IPS-15b (cell line): ENCODE measurements around the gene BASP1.

Experiments
- H3K27me3 ChIP-seq: one replicate; pipeline ENCODE4 v1.6.1; 2013; ENCODE audit warnings: low read length; ENCODE audit not compliant: control insufficient read depth, insufficient read depth
- H3K36me3 ChIP-seq: one replicate; pipeline ENCODE4 v1.6.1; 2013; ENCODE audit warnings: low read length; ENCODE audit not compliant: control insufficient read depth, insufficient read depth
- H3K4me1 ChIP-seq: one replicate; pipeline ENCODE4 v1.6.1; 2013; ENCODE audit warnings: mild to moderate bottlenecking, low read length; ENCODE audit not compliant: control insufficient read depth, insufficient read depth
- H3K4me3 ChIP-seq: one replicate; pipeline ENCODE4 v1.5.1; 2013; ENCODE audit warnings: low read depth, low read length
- H3K9ac ChIP-seq: one replicate; pipeline ENCODE4 v1.6.1; 2013; ENCODE audit warnings: low read depth, mild to moderate bottlenecking, low read length
- H3K9me3 ChIP-seq: one replicate; pipeline ENCODE4 v1.6.1; 2013; ENCODE audit warnings: mild to moderate bottlenecking, low read length; ENCODE audit not compliant: control insufficient read depth, insufficient read depth

The BASP1 gene

GRCh38 chr5:17283121-17283415 lies 65.6 kb downstream of the BASP1 start:
- Histone ChIP-seq H3K4me1 (peaks cover 7% of the 10 kb centered on the region), H3K27me3 (no peaks in the 10 kb centered on the region), H3K36me3 (no peaks in the 10 kb centered on the region), H3K9ac (no peak overlapping the region), H3K4me3 (no peak overlapping the region), H3K9me3 (no peaks in the 10 kb centered on the region)

GRCh38 chr5:17287501-17288155 lies 70.2 kb downstream of the BASP1 start:
- Histone ChIP-seq H3K4me1 (peaks cover 1% of the 10 kb centered on the region), H3K27me3 (no peaks in the 10 kb centered on the region), H3K36me3 (no peaks in the 10 kb centered on the region), H3K9ac (no peak overlapping the region), H3K4me3 (no peak overlapping the region), H3K9me3 (no peaks in the 10 kb centered on the region)

- no peaks in the 10 kb centered on the region for H3K9me3 ChIP-seq
- no peaks in the 10 kb centered on the region for H3K36me3 ChIP-seq
- no peak overlapping the region for H3K4me3 ChIP-seq
- no peaks in the 10 kb centered on the region for H3K4me1 ChIP-seq
- no peaks in the 10 kb centered on the region for H3K27me3 ChIP-seq
- H3K9ac ChIP-seq: no peak overlapping the region
Measured at GRCh38 chr5:17288570-17288969, 71.1 kb downstream of the BASP1 start.

GRCh38 chr5:17289681-17290539 lies 72.5 kb downstream of the BASP1 start:
- no peaks in the 10 kb centered on the region for H3K9me3 ChIP-seq
- no peak overlapping the region for H3K4me3 ChIP-seq
- no peak overlapping the region for H3K9ac ChIP-seq
- H3K27me3 ChIP-seq: no peaks in the 10 kb centered on the region
- no peaks in the 10 kb centered on the region for H3K4me1 ChIP-seq
- H3K36me3 ChIP-seq: no peaks in the 10 kb centered on the region

DNA sequence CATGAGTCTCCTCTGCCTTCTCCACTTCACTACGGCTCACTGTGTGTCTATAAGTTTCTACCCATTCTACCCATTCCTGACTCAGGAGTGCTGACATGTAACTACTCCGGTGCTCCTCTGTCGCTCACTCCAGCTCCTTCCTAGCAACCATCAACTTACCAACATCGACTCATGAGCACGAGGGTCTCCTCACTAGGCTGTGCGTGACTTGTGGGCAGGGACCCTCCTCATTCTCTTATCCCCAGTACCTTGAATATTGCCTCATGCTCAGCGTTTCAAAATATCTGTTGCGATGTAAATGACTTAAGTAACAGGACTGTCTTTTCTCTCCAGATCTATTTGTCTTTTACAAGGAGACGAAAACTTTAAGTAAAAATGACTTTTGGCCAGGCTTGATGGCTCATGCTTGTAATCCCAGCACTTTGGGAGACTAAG lies 73.1 kb downstream of the BASP1 start:
- Histone ChIP-seq H3K4me1 (no peaks in the 10 kb centered on the region), H3K9me3 (no peaks in the 10 kb centered on the region), H3K4me3 (no peak overlapping the region), H3K9ac (no peak overlapping the region), H3K36me3 (no peaks in the 10 kb centered on the region), H3K27me3 (no peaks in the 10 kb centered on the region)

GRCh38 chr5:17292434-17293015 lies 75.1 kb downstream of the BASP1 start:
- no peaks in the 10 kb centered on the region for H3K9me3 ChIP-seq
- no peaks in the 10 kb centered on the region for H3K27me3 ChIP-seq
- no peak overlapping the region for H3K9ac ChIP-seq
- no peaks in the 10 kb centered on the region for H3K36me3 ChIP-seq
- H3K4me1 ChIP-seq: no peaks in the 10 kb centered on the region
- no peak overlapping the region for H3K4me3 ChIP-seq

DNA sequence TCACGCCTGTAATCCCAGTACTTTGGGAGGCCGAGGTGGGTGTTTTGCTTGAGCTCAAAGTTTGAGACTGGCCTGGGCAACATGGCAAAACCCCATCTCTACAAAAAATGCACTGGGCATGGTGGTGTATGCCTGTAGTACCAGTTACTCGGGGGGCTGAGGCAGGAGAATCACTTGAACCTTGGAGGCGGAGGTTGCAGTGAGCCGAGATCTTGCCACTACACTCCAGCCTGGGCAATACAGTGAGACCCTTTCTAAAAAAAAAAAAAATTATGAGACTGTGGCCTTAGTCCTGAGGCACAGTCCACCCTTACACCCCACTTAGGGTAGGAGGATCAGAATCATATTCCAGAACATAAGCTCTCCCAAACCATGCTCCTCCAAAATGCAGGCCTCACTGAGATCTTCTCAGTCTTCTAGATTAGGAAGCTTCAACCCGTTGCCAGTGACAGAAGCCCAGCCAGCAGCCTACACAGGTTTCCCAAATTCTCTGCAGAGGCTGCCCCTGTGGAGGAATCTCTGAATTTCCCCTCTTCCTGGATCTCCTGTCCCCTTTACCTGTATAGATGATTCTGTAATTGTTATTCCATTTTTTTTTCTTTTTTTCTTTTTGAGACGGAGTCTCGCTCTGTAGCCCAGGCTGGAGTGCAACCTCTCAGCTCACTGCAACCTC lies 77.3 kb downstream of the BASP1 start:
- no peak overlapping the region for H3K4me3 ChIP-seq
- no peaks in the 10 kb centered on the region for H3K27me3 ChIP-seq
- no peaks in the 10 kb centered on the region for H3K4me1 ChIP-seq
- no peaks in the 10 kb centered on the region for H3K9me3 ChIP-seq
- H3K9ac ChIP-seq: no peak overlapping the region
- no peaks in the 10 kb centered on the region for H3K36me3 ChIP-seq

DNA sequence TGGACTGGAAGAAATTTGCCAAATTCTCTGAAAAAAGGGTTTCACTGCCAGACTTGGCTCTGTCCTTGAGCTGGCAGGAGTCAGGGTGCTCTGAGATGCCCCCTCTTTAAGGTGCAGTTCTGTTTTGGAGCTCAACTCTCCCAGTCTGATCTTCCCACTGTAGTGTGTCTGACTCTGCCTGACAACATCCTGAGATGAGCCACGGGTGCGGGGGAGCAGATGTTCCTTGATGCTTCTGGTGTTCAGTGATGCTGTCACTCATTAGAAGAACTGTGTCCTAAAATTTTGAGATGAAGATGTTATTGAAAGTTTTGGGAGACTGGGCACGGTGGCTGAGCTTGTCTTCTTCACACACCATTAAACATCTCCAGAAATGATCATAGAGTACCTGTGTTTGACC lies 78.2 kb downstream of the BASP1 start:
- Histone ChIP-seq H3K4me3 (no peak overlapping the region), H3K36me3 (no peaks in the 10 kb centered on the region), H3K4me1 (no peaks in the 10 kb centered on the region), H3K27me3 (no peaks in the 10 kb centered on the region), H3K9me3 (no peaks in the 10 kb centered on the region), H3K9ac (no peak overlapping the region)

DNA sequence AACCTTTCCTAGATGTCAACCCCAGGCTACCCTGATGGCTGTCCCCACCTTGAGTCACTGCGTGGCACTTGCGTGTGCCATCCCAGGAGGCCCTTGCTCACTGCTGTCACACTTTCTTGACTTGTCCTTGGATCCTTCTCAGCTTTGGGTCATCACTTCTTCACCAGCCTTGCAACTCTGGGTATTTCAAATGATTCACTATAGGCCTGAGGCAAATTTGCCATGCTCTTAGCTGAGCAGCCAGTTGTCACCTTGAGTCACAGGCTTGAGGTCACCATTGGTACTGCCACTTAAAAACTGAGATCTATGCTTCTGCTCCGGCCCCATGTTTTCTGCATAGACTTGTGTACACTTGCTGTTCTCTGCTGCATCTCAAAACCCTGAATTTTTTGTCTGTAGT lies 84.7 kb downstream of the BASP1 start:
- Histone ChIP-seq H3K9ac (no peak overlapping the region), H3K4me3 (no peak overlapping the region)

DNA sequence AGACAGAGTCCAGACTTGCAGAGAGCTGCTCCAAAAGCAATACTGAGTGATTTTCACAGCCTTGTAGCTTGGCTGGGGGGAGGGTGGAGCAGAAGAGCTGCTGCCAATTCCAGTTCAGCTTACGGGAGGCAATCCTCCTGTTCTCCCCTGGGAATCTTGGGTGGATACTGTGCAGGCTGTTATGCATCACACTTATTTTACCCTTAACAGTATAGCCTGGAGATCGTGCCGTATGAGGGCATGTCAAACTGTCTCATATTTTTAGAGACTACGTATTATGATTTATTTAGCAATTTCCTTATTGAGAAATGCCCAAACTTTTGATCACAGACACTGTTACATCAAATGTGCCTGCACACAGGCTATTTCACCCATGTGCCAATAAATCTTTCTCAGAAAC lies 85.2 kb downstream of the BASP1 start:
- Histone ChIP-seq H3K9me3 (no peaks in the 10 kb centered on the region), H3K4me3 (no peak overlapping the region), H3K27me3 (no peaks in the 10 kb centered on the region), H3K4me1 (peaks cover 3% of the 10 kb centered on the region), H3K36me3 (no peaks in the 10 kb centered on the region), H3K9ac (no peak overlapping the region)

More for the DNA sequence above, 84.7 kb downstream of the BASP1 start:
- Histone ChIP-seq H3K9me3 (no peaks in the 10 kb centered on the region), H3K36me3 (no peaks in the 10 kb centered on the region), H3K4me1 (peaks cover 3% of the 10 kb centered on the region), H3K27me3 (no peaks in the 10 kb centered on the region)

DNA sequence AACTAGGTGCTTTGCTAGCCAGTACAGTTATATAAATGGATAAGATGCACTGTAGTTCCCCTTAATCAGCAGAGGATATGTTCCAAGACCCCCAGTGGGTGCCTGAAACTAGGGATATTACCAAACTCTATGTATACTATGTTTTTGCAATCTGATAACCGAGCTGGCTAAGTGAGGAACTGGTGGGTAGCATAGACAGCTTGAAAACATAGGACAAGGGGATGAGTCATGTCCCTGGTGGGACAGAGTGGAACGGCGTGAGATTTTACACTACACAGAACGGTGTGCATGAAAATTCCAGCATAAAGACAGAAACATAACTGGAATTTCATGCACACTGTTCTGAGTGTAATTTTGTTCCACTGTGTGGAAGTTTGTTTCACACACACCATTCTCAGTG lies 86.9 kb downstream of the BASP1 start:
- H3K27me3 ChIP-seq: no peaks in the 10 kb centered on the region
- no peaks in the 10 kb centered on the region for H3K9me3 ChIP-seq
- peaks cover 3% of the 10 kb centered on the region for H3K4me1 ChIP-seq
- no peak overlapping the region for H3K4me3 ChIP-seq
- H3K9ac ChIP-seq: no peak overlapping the region
- H3K36me3 ChIP-seq: no peaks in the 10 kb centered on the region
